ENCODE data around the gene PAMR1.

GRCh38 chr11:35539256-35539655 is 13.8 kb upstream of the PAMR1 start:
- no peak for TF ChIP-seq POLR2A (IDR thresholded peaks at IDR 0.05; ENCODE audit: low read length)
- no peak for TF ChIP-seq CTCF (IDR thresholded peaks at IDR 0.05)
- TF ChIP-seq TP53 (CRISPR knock-in tag; IDR thresholded peaks at IDR 0.05): no peak
- peak; percentile 13 for TF ChIP-seq ZFP36 (IDR thresholded peaks at IDR 0.05; ENCODE audit: borderline replicate concordance, partially characterized antibody)
- TF ChIP-seq ELK1 (IDR thresholded peaks at IDR 0.05; ENCODE audit: low read depth, low read length): no peak
- TF ChIP-seq JUNB (IDR thresholded peaks at IDR 0.05): no peak
- TF ChIP-seq CHD4 (IDR thresholded peaks at IDR 0.05; ENCODE audit: borderline replicate concordance): no peak
- TF ChIP-seq MAFK (IDR thresholded peaks at IDR 0.05; ENCODE audit: partially characterized antibody): no peak

Data from A549 (cell line).